SK-N-SH treated with all-trans-retinoic acid at 6 μM for 48 hours (cell line): Measurements from ENCODE around the gene AADAT.

Source experiments
- ATAC-seq: fragments of 200-7000 bp; cut with Tn5 transposase; 3 replicates; pipeline ENCODE4 v1.9.1; 2020; ENCODE audit warnings: mild to moderate bottlenecking, moderate library complexity
- ARNTL ChIP-seq: fragments of 450-650 bp; formaldehyde crosslinking; IDR thresholded peaks from 2 replicates; pipeline ENCODE4 v1.5.0; 2020; ENCODE audit warnings: low read depth, mild to moderate bottlenecking, moderate library complexity, borderline replicate concordance
- BACH2 ChIP-seq: fragments of 250-450 bp; sonication (Bioruptor Pico); IDR thresholded peaks from 2 replicates; pipeline ENCODE4 v1.9.0; 2021; ENCODE audit warnings: mild to moderate bottlenecking, borderline replicate concordance
- CSDC2 ChIP-seq: fragments of 250-450 bp; sonication (Bioruptor Pico); IDR thresholded peaks from 2 replicates; pipeline ENCODE4 v1.5.0; 2020; ENCODE audit warnings: mild to moderate bottlenecking, moderate library complexity
- ESRRG ChIP-seq: fragments of 250-450 bp; sonication (Bioruptor Pico); IDR thresholded peaks from 2 replicates; pipeline ENCODE4 v1.6.1; 2021; ENCODE audit warnings: mild to moderate bottlenecking
- GLIS3 ChIP-seq: fragments of 250-450 bp; sonication (Bioruptor Pico); IDR thresholded peaks from 2 replicates; pipeline ENCODE4 v1.5.0; 2020; ENCODE audit warnings: mild to moderate bottlenecking, moderate library complexity
- ISL1 ChIP-seq: fragments of 250-450 bp; sonication (Bioruptor Pico); IDR thresholded peaks from 2 replicates; pipeline ENCODE4 v2.1.2; 2022; ENCODE audit warnings: mild to moderate bottlenecking, moderate library complexity
- OSR1 ChIP-seq: fragments of 250-450 bp; sonication (Bioruptor Pico); IDR thresholded peaks from 2 replicates; pipeline ENCODE4 v1.8.0; 2022; ENCODE audit warnings: moderate library complexity, mild to moderate bottlenecking, inconsistent platforms
- PPARA ChIP-seq: fragments of 250-450 bp; sonication (Bioruptor Pico); IDR thresholded peaks from 2 replicates; pipeline ENCODE4 v1.5.0; 2020; ENCODE audit warnings: mild to moderate bottlenecking, borderline replicate concordance
- RARB ChIP-seq: fragments of 250-450 bp; sonication (Bioruptor Pico); IDR thresholded peaks from 2 replicates; pipeline ENCODE4 v1.8.0; 2021; ENCODE audit warnings: mild to moderate bottlenecking, moderate library complexity
- SNAI2 ChIP-seq: fragments of 250-450 bp; sonication (Bioruptor Pico); IDR thresholded peaks from 2 replicates; pipeline ENCODE4 v1.5.0; 2020; ENCODE audit warnings: mild to moderate bottlenecking, moderate library complexity
- TCF4 ChIP-seq: fragments of 250-450 bp; sonication (Bioruptor Pico); IDR thresholded peaks from 2 replicates; pipeline ENCODE4 v1.8.0; 2021; ENCODE audit warnings: mild to moderate bottlenecking, moderate library complexity, borderline replicate concordance
- TOX ChIP-seq: fragments of 250-450 bp; sonication (Bioruptor Pico); IDR thresholded peaks from 2 replicates; pipeline ENCODE4 v1.8.0; 2021; ENCODE audit warnings: mild to moderate bottlenecking, moderate library complexity, borderline replicate concordance
- ZC3H10 ChIP-seq: fragments of 250-450 bp; sonication (Bioruptor Pico); IDR thresholded peaks from 2 replicates; pipeline ENCODE4 v1.5.1; 2021; ENCODE audit warnings: mild to moderate bottlenecking, moderate library complexity
- ZFP3 ChIP-seq: fragments of 250-450 bp; sonication (Bioruptor Pico); IDR thresholded peaks from 2 replicates; pipeline ENCODE4 v1.5.0; 2020; ENCODE audit warnings: mild to moderate bottlenecking, moderate library complexity
- ZFP30 ChIP-seq: fragments of 450-650 bp; formaldehyde crosslinking; IDR thresholded peaks from 2 replicates; pipeline ENCODE4 v1.5.0; 2022; ENCODE audit warnings: mild to moderate bottlenecking, moderate library complexity
- ZNF565 ChIP-seq: fragments of 450-650 bp; formaldehyde crosslinking; conservative IDR thresholded peaks from 2 replicates; pipeline ENCODE4 v1.5.0; 2020; ENCODE audit warnings: low read depth, mild to moderate bottlenecking, moderate library complexity
- ZNF70 ChIP-seq: fragments of 450-650 bp; formaldehyde crosslinking; IDR thresholded peaks from 2 replicates; pipeline ENCODE4 v1.5.0; 2020; ENCODE audit warnings: mild to moderate bottlenecking, moderate library complexity
- ZNF8 ChIP-seq: fragments of 450-650 bp; formaldehyde crosslinking; IDR thresholded peaks from 2 replicates; pipeline ENCODE4 v1.5.0; 2020; ENCODE audit warnings: mild to moderate bottlenecking, moderate library complexity
- TF ChIP-seq, protein P1 (sequence below): fragments of 250-450 bp; sonication (Bioruptor Pico); IDR thresholded peaks from 2 replicates; pipeline ENCODE4 v1.5.1; 2021; ENCODE audit warnings: mild to moderate bottlenecking, moderate library complexity
- TF ChIP-seq, protein P2 (sequence below): fragments of 250-450 bp; sonication (Bioruptor Pico); IDR thresholded peaks from 2 replicates; pipeline ENCODE4 v1.8.0; 2021; ENCODE audit warnings: low read depth, mild to moderate bottlenecking, moderate library complexity, borderline replicate concordance
- TF ChIP-seq, protein P3 (sequence below): fragments of 250-450 bp; sonication (Bioruptor Pico); IDR thresholded peaks from 2 replicates; pipeline ENCODE4 v1.5.1; 2020; ENCODE audit warnings: low read depth, mild to moderate bottlenecking, moderate library complexity
- TF ChIP-seq, protein P4 (sequence below): fragments of 250-450 bp; sonication (Bioruptor Pico); IDR thresholded peaks from 2 replicates; pipeline ENCODE4 v1.5.0; 2020; ENCODE audit warnings: mild to moderate bottlenecking, moderate library complexity

The AADAT gene

DNA sequence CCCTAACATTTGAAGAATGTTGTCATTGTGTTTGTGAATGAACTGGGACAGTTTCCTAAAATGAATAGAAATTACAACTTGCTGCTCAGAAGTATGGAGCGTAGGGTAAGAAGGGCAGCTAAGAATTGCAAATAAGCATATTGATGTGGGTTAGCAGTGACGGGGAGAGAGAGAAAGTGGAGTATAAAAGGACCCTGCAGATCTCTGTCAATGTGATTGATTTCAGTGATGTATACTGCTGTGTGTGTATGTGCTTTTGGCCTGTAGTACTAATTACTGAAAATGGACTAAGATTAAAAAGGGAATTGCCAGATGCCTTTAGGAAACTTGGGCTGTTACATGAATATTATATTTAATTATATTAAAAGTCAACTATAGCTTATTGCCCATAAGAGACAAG, 55.8 kb downstream of the AADAT start:
- ATAC-seq, result no peak
- TF ChIP-seq, protein P1, sequence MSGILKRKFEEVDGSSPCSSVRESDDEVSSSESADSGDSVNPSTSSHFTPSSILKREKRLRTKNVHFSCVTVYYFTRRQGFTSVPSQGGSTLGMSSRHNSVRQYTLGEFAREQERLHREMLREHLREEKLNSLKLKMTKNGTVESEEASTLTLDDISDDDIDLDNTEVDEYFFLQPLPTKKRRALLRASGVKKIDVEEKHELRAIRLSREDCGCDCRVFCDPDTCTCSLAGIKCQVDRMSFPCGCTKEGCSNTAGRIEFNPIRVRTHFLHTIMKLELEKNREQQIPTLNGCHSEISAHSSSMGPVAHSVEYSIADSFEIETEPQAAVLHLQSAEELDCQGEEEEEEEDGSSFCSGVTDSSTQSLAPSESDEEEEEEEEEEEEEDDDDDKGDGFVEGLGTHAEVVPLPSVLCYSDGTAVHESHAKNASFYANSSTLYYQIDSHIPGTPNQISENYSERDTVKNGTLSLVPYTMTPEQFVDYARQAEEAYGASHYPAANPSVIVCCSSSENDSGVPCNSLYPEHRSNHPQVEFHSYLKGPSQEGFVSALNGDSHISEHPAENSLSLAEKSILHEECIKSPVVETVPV, result no peak
- TF ChIP-seq ZNF70 (CRISPR knock-in tag), result no peak
- TF ChIP-seq ZNF8 (CRISPR knock-in tag), result no peak
- no peak for TF ChIP-seq ZNF565 (CRISPR knock-in tag)
- TF ChIP-seq BACH2 (CRISPR knock-in tag), result no peak
- TF ChIP-seq, protein P2, sequence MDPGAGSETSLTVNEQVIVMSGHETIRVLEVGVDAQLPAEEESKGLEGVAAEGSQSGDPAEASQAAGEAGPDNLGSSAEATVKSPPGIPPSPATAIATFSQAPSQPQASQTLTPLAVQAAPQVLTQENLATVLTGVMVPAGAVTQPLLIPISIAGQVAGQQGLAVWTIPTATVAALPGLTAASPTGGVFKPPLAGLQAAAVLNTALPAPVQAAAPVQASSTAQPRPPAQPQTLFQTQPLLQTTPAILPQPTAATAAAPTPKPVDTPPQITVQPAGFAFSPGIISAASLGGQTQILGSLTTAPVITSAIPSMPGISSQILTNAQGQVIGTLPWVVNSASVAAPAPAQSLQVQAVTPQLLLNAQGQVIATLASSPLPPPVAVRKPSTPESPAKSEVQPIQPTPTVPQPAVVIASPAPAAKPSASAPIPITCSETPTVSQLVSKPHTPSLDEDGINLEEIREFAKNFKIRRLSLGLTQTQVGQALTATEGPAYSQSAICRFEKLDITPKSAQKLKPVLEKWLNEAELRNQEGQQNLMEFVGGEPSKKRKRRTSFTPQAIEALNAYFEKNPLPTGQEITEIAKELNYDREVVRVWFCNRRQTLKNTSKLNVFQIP, result no peak
- TF ChIP-seq GLIS3 (CRISPR knock-in tag), result no peak
- TF ChIP-seq ISL1 (CRISPR knock-in tag), result no peak
- TF ChIP-seq, protein P3, sequence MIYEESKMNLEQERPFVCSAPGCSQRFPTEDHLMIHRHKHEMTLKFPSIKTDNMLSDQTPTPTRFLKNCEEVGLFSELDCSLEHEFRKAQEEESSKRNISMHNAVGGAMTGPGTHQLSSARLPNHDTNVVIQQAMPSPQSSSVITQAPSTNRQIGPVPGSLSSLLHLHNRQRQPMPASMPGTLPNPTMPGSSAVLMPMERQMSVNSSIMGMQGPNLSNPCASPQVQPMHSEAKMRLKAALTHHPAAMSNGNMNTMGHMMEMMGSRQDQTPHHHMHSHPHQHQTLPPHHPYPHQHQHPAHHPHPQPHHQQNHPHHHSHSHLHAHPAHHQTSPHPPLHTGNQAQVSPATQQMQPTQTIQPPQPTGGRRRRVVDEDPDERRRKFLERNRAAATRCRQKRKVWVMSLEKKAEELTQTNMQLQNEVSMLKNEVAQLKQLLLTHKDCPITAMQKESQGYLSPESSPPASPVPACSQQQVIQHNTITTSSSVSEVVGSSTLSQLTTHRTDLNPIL, result no peak
- TF ChIP-seq, all 23 proteins: peak for 0

DNA sequence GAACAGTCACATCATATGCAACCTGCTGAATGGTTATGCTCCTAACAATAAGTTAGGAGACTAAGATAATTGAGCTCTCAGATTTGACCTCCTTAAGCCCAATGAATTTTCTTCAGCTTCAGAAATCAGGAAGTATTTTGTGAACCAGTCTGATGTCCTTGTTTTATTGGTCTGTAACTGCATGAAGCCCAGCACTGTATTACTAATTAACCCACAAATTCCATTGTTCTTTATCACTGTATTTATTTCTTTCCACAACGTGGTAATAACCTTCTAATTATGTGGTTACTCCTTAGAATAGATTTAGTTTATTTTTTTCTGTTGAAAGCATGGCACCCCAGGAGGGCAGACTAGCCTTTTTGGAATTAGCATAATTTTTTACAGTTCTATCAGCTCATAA, 59.6 kb downstream of the AADAT start:
- TF ChIP-seq, protein P3, result no peak
- TF ChIP-seq ESRRG (CRISPR knock-in tag), result no peak
- TF ChIP-seq, protein P1, result no peak
- TF ChIP-seq CSDC2, result no peak
- TF ChIP-seq SNAI2 (CRISPR knock-in tag), result no peak
- TF ChIP-seq, protein P4, sequence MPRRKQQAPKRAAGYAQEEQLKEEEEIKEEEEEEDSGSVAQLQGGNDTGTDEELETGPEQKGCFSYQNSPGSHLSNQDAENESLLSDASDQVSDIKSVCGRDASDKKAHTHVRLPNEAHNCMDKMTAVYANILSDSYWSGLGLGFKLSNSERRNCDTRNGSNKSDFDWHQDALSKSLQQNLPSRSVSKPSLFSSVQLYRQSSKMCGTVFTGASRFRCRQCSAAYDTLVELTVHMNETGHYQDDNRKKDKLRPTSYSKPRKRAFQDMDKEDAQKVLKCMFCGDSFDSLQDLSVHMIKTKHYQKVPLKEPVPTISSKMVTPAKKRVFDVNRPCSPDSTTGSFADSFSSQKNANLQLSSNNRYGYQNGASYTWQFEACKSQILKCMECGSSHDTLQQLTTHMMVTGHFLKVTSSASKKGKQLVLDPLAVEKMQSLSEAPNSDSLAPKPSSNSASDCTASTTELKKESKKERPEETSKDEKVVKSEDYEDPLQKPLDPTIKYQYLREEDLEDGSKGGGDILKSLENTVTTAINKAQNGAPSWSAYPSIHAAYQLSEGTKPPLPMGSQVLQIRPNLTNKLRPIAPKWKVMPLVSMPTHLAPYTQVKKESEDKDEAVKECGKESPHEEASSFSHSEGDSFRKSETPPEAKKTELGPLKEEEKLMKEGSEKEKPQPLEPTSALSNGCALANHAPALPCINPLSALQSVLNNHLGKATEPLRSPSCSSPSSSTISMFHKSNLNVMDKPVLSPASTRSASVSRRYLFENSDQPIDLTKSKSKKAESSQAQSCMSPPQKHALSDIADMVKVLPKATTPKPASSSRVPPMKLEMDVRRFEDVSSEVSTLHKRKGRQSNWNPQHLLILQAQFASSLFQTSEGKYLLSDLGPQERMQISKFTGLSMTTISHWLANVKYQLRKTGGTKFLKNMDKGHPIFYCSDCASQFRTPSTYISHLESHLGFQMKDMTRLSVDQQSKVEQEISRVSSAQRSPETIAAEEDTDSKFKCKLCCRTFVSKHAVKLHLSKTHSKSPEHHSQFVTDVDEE (CRISPR knock-in tag), result no peak
- no peak for TF ChIP-seq BACH2 (CRISPR knock-in tag)
- TF ChIP-seq, protein P2, result no peak
- no peak for TF ChIP-seq GLIS3 (CRISPR knock-in tag)
- TF ChIP-seq ZFP30 (CRISPR knock-in tag), result no peak
- TF ChIP-seq ZC3H10, result no peak
- no peak for TF ChIP-seq TCF4 (CRISPR knock-in tag)
- no peak for TF ChIP-seq ZFP3
- no peak for TF ChIP-seq PPARA (CRISPR knock-in tag)
- no peak for ATAC-seq

DNA sequence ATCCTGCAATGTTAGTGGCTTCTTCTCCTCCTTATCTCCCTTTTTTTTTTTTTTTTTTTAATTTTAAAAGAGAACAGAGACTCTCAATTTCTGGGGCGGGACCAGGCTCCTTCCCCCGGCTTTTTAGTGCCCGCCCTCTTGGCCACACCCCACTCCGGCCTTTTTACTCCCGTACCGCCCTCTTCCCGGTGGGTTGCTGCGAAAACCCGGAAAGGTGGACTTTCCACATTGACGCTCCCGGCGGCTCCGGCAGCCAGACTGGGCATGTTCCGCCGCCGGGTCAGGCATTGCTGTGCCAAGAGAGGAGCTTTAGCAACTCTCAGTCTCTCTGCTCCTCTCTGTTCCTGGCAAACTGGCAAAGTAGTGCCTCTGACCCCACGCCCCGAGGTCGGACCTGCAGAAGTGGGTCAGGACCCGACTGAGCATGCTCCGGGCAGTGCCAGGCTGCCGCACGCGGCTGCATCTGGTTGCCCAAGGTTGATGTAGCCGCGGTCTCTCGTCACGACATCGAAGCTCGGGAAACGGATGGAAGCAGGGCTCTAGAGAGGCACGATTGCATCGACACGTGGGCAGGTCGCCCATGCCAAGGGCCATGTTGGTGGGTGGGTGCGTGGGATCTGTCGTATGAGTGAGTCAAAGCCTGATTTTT, 62.5 kb downstream of the AADAT start:
- peak; percentile 87 for ATAC-seq
- TF ChIP-seq, protein P2, result 0 out of 2 replicates have a peak, but pooled peaks have one; percentile 15
- TF ChIP-seq TOX (CRISPR knock-in tag) (no peak), ZFP3 (peak; percentile 76; the same call in 1 of the 2 replicates), RARB (CRISPR knock-in tag) (no peak), ZNF70 (CRISPR knock-in tag) (no peak), ARNTL (no peak), ESRRG (CRISPR knock-in tag) (no peak), ZNF565 (CRISPR knock-in tag) (no peak), OSR1 (CRISPR knock-in tag) (no peak), GLIS3 (CRISPR knock-in tag) (no peak), CSDC2 (0 out of 2 replicates have a peak, but pooled peaks have one; percentile 65), ZC3H10 (no peak)
